HG03439 (cell line): ENCODE results near the gene GRK1.
"Not testable (repeated sequence)": the region's sequence is repeated elsewhere in the genome, so short reads cannot be mapped to it uniquely, and the experiment has no call there.

ENCODE experiments used
- ATAC-seq: cut with Tn5 transposase; IDR thresholded peaks from one replicate; pipeline ENCODE4 v1.9.1; 2021; ENCODE audit warnings: mild to moderate bottlenecking, moderate library complexity; ENCODE audit not compliant: unreplicated experiment

Gene GRK1

DNA sequence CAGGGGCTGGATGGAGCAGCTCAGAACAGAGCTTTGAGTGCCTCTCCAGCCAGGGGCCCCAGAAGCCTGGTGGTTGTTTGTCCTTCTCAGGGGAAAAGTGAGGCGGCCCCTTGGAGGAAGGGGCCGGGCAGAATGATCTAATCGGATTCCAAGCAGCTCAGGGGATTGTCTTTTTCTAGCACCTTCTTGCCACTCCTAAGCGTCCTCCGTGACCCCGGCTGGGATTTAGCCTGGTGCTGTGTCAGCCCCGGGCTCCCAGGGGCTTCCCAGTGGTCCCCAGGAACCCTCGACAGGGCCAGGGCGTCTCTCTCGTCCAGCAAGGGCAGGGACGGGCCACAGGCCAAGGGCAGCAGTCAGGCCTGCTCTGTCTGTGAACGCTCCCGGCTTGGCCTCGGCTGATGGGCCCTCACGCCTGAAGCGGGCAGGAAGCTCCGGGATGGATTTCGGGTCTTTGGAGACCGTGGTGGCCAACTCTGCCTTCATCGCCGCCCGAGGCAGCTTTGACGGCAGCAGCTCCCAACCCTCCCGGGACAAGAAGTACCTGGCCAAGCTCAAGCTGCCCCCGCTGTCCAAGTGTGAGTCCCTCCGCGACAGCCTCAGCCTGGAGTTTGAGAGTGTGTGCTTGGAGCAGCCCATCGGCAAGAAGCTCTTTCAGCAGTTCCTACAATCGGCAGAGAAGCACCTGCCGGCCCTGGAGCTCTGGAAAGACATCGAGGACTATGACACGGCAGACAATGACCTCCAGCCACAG lies at the start of gene GRK1:
TSS of gene GRK1 (plus strand) at position 269 of the 751 bp plus-strand sequence. CDS start at position 437, 168 bp downstream.
- ATAC-seq: no peak

DNA sequence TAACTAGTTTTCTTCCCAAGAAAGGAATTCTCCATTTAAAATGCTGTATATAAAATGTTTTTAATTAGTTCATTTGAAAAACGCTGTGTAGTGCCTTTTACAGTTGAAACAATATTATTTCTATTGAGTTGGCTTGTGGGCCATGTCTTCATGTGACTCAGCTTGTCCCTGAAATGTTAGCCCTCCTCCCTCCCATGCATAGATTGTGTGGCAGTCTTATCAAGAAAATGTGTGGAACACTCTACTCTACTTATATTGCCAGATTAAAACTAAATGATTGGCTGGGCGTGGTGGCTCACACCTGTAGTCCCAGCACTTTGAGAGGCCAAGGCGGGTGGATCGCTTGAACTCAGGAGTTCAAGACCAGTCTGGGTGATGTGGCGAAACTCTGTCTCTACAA lies 49.1 kb upstream of the GRK1 start:
- ATAC-seq: no peak

DNA sequence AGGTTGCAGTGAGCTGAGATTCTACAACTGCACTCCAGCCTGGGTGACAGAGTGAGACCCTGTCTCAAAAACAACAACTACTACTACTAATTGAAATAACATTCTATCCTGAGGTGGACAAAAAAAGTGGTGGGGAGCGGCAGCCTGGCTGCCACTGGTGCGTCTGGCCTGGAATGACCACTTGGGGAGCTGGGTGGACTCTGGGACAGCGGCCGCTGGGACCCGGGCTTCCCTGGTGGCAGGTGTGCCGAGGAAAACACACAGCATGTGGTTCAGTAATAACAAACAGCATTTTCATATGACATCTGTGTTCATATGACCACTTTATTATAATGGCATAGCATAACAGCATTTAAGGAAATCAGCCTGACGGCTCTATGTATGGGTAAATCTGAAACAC lies 48.6 kb upstream of the GRK1 start:
- no peak for ATAC-seq

DNA sequence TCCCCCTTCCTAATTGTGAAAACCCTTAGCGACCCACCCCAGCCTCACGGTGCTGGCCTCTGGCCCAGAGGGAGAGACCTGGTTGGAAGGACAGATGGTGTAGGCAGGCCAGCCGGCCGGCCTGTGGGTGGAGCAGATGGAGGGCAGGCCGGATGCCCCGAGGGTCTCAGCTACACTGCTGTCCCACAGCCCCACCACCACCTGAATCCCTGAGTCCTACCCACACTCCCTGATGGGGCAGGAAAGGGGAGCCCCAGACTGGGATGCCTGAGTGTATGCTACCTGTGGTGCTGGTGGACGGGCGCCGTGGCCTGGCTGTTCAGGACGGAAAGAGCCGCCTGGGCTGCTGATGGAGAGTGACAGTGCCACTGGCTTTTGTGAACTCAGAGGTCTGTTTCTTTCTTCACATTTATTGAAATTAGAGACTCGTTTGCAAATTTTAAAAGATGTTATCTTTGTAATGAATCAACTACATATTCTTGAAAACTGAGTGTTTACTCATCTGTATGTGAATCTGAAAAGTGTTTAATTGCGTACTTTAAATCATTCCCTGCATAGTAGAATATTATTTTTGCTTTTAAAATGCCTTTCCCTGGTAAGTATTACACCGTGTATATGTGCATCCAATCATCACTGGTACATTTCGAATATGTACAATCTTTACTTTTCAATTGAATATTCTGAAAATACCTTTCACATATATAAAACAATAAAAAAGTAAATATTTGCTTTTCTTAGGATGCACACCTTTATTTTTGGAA lies 46.8 kb upstream of the GRK1 start:
- ATAC-seq: no peak

DNA sequence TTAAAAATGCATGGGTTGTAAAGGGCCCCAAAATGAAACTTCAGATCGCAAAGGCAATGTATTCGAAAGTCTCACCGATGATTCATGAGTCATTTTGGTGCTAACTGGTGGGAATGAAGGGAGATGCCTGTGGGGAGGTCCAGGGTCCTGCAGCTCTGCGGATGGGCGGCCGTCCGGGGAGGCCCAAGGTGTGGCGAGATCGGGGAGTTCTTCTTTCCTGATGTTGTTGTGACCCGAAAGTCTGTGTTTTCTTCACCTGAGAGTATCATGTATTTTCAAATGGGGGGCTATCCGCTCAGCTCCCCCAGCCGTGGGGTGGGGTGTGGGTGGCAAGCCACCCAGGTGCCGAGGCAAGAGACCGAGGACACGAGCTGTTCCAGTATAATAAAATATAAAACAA lies 46.0 kb upstream of the GRK1 start:
- ATAC-seq: no peak

DNA sequence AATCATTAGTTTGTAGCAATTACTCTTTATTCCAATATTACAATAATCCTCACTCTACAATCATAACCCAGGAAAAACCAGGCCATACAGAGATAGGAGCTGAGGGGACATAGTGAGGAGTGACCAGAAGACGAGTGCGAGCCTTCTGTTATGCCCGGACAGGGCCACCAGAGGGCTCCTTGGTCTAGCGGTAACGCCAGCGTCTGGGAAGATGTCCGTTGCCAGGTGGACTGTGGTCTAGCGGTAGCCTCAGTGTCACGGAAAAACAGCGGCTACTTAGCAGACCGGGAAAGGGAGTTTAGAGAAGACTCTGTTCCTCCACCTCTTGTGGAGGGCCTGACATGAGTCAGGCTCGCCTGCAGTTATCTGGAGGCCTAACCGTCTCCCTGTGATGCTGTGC lies 45.5 kb upstream of the GRK1 start:
- ATAC-seq: not testable (repeated sequence)

DNA sequence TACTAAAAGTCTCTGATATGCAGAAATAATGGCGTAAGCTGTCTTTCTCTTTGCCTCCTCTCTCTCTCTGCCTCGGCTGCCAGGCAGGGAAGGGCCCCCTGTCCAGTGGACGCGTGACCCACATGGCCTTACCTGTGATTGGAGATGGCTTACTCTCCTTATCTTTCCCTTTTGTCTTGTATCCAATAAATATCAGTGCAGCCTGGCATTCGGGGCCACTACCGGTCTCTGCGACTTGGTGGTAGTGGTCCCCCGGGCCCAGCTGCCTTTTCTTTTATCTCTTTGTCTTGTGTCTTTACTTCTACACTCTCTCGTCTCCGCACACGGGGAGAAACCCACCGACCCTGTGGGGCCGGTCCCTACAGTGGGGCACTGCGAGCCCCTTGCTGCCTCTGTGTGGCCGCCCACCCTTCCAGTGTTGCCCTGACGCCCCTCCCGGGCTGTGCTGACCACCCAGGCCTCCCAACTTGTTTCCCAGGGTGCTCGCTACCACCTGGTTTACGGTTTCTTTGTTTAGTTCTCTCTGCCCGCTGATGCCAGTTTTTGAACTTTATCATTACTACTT lies 45.0 kb upstream of the GRK1 start:
- not testable (repeated sequence) for ATAC-seq

DNA sequence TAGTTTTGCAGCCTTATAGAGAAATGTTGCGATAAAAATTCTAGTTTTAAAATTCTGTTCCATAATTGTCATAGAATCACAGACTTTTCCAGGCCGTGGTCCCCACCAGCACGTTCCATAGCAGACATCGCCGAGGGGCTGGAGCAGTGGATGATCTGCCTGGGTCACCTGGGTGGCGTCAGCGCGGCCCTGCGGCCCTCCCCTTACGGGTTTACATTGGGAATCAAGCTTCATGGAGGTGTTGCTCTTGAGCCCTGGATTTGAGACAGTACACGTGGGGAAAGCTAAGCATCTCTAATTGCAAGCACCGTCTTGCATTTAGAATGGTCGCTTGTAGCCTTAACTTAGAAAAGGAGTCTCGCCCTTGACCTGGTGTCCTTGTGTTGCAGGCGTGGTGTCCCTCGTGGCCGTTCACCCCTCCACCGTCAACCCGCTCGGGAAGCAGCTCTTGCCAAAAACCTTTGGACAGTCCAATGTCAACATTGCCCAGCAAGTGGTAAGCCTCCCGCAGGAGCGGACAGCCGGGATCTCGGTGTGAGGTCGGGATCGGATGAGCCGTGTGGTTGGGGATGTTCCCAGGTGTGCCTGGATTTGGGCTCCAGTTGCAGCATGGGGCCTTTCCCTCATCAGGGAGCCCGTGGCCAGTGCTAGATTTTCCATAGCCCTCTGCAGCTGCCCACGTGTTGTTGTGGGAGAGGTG lies 44.1 kb upstream of the GRK1 start:
- no peak for ATAC-seq

DNA sequence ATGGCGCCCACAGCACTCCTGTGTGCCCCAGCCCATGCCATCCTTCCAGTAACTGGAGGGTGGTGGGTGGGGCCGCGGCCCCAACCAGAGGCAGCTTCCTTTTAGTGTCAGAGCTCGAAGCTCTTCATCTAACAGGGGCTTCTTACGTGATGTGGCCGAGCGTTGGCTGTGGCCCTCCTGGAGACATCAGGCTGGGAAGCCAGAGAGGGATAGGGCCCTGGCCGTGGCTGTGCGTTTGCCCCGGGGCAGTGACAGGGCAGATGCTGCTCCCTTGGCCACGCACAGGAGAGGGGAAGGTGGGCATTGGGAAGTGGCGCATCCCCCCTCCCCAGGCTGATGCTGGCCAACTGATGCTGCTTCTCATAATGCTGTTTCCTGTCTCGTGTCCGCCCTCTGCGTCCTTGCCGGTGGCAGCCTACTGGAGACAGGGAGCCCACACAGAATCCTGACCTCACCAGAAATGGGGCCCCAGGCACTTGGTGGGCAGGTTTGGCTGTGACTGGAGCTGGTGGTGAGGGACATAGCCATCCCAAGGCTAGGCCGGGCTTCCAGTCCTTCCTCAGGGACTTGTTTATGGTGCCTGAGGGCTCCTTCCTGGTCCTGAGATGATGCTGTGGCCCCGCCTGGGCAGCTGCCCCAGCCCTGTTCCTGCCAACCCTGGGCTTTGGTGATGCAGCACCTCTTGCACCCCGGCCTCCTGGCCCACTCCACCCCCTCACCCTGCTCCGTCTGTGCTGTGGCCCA lies 43.4 kb upstream of the GRK1 start:
- no peak for ATAC-seq

DNA sequence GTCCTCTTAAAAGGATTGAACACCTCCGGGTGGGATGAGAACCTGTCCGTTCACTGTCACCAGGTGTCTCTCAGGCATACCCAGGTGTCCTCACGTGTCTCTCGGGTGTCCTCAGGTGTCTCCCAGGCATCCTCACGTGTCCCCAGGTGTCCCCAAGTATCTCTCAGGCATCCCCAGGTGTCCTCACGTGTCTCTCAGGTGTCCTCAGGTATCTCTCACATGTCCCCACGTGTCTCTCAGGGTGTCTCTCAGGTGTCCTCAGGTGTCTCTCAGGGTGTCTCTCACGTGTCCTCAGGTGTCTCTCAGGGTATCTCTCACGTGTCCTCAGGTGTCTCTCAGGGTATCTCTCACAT lies 42.8 kb upstream of the GRK1 start:
- no peak for ATAC-seq

DNA sequence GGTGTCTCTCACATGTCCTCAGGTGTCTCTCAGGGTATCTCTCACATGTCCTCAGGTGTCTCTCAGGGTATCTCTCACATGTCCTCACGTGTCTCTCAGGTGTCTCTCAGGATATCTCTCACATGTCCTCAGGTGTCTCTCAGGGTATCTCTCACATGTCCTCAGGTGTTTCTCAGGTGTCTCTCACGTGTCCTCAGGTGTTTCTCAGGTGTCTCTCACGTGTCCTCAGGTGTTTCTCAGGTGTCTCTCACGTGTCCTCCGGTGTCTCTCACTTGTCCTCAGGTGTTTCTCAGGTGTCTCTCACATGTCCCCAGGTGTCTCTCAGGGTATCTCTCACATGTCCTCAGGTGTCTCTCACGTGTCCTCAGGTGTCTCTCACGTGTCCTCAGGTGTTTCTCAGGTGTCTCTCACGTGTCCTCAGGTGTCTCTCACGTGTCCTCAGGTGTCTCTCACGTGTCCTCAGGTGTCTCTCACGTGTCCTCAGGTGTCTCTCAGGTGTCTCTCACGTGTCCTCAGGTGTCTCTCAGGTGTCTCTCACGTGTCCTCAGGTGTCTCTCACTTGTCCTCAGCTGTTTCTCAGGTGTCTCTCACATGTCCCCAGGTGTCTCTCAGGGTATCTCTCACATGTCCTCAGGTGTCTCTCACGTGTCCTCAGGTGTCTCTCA lies 42.2 kb upstream of the GRK1 start:
- not testable (repeated sequence) for ATAC-seq

DNA sequence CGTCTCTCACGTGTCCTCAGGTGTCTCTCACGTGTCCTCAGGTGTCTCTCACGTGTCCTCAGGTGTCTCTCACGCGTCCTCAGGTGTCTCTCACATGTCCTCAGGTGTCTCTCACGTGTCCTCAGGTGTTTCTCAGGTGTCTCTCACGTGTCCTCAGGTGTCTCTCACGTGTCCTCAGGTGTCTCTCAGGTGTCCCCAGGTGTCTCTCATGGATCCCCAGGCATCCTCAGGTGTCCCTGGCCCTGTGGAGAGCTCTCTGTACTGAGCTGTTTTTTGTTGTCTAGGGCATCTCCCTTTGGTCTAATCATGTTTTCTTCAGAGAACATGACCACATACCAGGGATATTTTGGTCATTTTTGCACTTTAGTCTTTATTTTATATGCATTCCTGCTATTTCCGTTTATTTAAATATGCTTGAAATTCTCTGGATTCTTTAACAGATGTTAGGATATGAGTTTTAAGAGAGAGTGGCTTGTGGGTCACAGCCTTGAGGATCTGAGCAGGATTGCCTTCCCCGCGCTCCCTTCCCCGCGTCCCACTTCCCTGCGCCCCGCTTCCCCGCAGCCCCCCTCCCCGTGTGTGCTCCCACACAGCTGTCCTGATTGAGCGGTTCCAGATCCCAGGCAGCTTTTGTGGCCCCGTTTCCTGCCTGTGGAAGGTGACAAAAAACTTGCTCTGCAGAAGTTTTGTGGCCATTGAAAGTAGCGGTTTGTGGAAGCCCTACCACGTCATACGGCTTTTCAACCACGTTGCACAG lies 40.9 kb upstream of the GRK1 start:
- ATAC-seq: no peak

DNA sequence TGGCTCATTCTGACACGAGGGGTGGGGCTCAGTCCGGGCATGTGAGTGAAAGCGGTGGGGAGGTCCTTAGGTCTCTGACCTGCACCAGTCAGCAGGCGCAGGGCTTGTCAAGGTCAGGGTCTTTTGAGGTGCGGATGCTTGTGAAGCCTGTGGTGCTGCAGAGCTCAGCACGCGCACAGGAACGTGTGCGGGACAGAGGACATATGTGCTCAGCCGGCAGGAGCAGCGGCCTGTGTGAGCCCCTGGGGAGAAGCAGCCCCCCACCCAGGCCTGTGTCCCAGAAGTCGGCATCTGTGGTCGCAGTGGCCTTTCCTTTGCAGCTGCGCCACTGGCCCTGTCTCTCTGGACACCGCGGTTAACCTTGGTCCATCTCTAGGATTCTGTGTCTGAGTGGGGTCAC lies 39.9 kb upstream of the GRK1 start:
- no peak for ATAC-seq

DNA sequence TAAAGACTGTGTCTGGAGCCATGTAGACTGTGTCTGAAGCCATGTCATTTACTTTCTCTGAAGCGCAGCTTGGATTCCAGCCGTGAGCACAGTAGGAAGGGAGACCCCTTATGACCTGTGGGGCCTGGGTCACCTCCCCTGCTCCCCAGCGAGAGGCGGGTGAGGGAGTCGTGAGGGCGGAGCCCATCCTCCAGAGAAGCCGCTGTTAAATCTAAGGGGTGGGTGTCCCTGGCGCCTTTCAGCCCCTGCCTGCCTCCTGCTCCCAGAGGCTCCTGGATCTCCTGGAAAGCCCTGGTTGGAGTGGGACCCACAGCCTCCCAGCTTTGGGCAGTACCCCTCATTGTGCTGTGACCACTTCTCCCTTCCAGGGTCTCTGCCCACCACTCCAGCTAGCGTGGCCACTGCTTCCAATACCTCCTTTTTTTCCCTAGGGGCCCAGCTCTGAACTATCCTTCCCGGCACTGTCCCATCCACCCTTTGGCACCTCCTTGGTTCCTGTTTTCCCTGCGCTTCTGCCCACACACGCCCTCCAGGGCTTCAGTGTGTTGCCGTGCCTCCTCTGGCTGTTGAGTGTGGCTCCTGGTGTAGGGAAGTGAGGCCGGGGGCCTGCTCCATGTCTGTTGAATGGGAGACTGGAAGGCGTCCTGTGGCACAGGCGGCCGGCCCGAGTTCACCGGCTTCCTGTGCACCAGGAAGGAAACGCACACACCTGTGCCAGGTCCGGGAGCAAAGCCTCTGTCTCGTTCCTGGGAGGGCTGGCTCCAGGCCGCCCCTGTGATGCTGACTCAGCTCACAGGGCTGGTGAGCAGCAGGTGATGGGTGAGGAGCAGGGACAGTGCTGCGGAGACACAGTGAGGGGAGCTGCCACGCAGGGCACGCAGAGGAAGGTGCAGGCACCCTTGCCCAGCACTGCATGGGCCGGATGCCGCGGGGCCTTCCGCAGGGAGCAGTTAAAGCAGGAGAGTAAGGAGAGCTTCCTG lies 38.4 kb upstream of the GRK1 start:
- no peak for ATAC-seq

DNA sequence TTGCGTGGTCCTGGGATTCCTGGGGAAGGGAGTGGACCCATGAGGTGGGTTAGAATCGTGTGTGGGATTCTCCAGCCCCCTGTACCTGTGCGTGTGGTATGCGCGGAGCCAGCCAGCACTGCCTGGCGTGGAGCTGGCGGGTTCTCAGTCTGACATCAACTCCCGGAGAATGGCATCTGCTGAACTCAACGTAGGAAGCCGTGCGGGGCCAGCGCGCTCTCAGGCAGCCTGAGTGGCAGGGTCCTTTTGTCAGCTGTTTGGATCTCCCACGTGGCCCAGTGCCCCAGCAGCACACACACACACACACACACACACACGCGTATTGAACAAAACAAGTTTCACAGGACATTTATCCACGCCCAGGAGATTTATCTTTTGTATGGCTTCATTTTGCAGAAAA lies 37.2 kb upstream of the GRK1 start:
- ATAC-seq: no peak

DNA sequence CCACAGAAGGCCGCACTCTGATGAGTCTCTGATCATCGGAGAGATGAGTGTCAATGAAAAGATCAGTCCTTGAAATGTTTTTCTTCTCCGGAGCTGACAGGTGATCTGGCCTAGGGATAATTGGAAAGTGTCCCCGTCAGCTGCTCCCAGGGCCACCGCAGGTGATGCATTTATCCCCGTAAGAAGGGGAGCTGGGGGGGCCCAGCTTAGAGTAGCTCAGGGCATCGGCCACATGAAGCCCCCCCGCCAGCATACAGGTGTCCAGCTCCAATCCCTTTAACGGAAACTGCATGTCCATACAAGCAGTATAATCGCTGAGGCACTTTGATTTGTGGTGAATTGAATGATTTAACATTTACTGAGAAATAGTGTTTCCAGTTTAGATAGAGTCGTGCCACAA lies 36.7 kb upstream of the GRK1 start:
- ATAC-seq: no peak

DNA sequence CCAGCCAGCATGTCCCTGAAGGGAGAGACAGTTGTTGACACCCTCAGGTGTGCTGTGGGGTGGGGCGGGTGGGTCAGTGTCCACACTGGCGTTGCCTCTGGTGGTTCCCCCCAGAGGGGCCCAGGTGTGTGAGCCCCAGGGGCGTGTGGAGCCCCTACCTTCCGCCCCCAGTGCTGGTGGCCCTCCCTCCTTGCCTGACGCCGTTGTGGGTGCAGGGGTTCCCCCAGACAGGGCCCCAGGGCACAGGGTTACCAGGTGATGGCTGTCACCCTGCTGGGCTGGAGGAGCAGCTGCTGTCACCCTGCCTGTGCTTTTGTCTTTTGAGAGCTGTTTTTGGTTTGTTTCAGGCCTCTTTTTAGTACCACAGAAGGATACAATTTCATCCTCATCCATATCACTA lies 36.2 kb upstream of the GRK1 start:
- no peak for ATAC-seq

DNA sequence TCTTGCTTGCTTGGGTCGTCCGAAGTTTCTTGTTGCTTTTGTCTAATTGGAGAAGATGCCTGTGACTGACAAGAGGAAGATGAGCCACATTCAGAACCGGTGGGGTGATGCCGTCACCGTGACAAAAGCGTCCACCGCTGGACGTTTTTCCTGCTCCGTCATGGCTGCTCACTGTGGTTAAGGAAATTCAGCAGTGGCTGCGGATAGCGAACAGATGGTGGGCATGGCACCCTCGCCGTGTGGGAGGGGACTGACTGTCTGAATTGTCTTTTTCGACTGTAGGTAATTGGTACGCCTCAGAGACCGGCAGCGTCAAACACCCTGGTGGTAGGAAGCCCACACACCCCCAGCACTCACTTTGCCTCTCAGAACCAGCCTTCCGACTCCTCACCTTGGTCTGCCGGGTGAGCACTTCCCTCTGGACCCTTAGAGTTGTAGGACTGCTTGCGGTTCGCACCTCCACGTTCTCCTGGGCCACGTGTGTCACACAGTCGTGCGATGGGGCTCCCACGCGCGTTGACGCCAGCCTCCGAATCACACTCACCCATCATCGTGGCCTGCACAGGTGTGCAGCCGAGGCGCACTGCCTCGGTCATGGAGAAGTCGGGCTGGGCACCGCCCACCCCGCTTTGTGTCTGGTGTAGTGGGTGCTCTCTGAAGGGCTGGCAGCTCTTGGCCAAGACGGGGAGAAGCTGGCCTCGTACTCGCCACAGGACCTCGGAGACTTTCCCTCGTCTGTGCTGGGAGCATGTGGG lies 35.5 kb upstream of the GRK1 start:
- no peak for ATAC-seq
